NT2/D1 (cell line): ENCODE results near the gene LZIC.

ENCODE experiments used
- YY1 ChIP-seq: IDR thresholded peaks from 2 replicates; pipeline ENCODE4 v1.6.1; 2011; ENCODE audit not compliant: insufficient read length, insufficient read depth
- ZNF274 ChIP-seq: IDR thresholded peaks from 2 replicates; pipeline ENCODE4 v1.6.1; 2011; ENCODE audit warnings: mild to moderate bottlenecking, low read depth, low read length

GRCh38 chr1:9984253-9984652 lies 41.1 kb upstream of the LZIC start:
- TF ChIP-seq YY1 (no peak), ZNF274 (no peak)
